Measurements from ENCODE around the gene HSD17B3.

DNA sequence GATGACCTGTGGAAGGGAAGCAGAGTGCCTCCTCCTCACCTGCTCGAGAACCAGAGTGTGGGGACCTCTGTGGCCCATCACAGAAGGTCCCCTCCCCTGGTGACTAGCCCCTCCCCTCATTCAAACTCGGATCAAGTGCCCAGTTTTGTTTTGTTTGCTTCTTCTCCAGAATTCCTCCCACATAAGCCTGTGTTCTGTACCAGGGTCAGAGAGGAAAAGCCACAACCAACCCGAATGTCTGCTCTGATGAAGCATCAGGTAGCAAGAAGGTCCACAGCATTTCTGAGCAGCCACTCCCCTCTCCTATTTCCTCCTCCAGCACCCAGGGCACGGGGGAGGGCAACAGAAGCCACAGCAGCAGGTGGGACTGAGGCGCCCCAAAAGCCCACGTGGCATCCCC is 58.2 kb downstream of the HSD17B3 start:
- no peak for TF ChIP-seq EZH2phosphoT487 (IDR thresholded peaks at IDR 0.05; ENCODE audit: borderline replicate concordance)
- TF ChIP-seq, protein P1, sequence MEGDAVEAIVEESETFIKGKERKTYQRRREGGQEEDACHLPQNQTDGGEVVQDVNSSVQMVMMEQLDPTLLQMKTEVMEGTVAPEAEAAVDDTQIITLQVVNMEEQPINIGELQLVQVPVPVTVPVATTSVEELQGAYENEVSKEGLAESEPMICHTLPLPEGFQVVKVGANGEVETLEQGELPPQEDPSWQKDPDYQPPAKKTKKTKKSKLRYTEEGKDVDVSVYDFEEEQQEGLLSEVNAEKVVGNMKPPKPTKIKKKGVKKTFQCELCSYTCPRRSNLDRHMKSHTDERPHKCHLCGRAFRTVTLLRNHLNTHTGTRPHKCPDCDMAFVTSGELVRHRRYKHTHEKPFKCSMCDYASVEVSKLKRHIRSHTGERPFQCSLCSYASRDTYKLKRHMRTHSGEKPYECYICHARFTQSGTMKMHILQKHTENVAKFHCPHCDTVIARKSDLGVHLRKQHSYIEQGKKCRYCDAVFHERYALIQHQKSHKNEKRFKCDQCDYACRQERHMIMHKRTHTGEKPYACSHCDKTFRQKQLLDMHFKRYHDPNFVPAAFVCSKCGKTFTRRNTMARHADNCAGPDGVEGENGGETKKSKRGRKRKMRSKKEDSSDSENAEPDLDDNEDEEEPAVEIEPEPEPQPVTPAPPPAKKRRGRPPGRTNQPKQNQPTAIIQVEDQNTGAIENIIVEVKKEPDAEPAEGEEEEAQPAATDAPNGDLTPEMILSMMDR (conservative IDR thresholded peaks at IDR 0.05; ENCODE audit: low read length) = no peak
